HG03378 (cell line): ENCODE measurements around the gene RAB41.
"Not testable (repeated sequence)": the region's sequence is repeated elsewhere in the genome, so short reads cannot be mapped to it uniquely, and the experiment has no call there.

Experiments used
- ATAC-seq: cut with Tn5 transposase; IDR thresholded peaks from one replicate; pipeline ENCODE4 v1.9.1; 2021; ENCODE audit warnings: mild to moderate bottlenecking, moderate library complexity; ENCODE audit not compliant: unreplicated experiment

The RAB41 gene

GRCh38 chrX:70281951-70282350 is at the start of gene RAB41:
Gene RAB41, plus strand, starts transcription at chrX:70282172. Its CDS starts 46 bp downstream, at chrX:70282218.
- no peak for ATAC-seq

- ATAC-seq = no peak
These were observed 47.6 kb upstream of the RAB41 start, which contains the start of gene AWAT1 for GRCh38 chrX:70234355-70234754. Gene AWAT1, plus strand, starts transcription at chrX:70234655. Its CDS starts 41 bp downstream, at chrX:70234696.

- no peak for ATAC-seq
These were observed 41.2 kb upstream of the RAB41 start for GRCh38 chrX:70240751-70241150.

- no peak for ATAC-seq
These were observed 40.5 kb upstream of the RAB41 start for GRCh38 chrX:70241501-70241900.

GRCh38 chrX:70243601-70244000 is 38.4 kb upstream of the RAB41 start:
- ATAC-seq = not testable (repeated sequence)

GRCh38 chrX:70244881-70245280 is 37.1 kb upstream of the RAB41 start:
- no peak for ATAC-seq

GRCh38 chrX:70247252-70247651 is 34.7 kb upstream of the RAB41 start:
- no peak for ATAC-seq

GRCh38 chrX:70252491-70252890 is 29.5 kb upstream of the RAB41 start:
- ATAC-seq = no peak

GRCh38 chrX:70253377-70254062 is 28.5 kb upstream of the RAB41 start:
- ATAC-seq = no peak

- no peak for ATAC-seq
These were observed 27.9 kb upstream of the RAB41 start for GRCh38 chrX:70254063-70254400.

- no peak for ATAC-seq
These were observed 27.1 kb upstream of the RAB41 start for GRCh38 chrX:70254909-70255308.

GRCh38 chrX:70255452-70255851 is 26.5 kb upstream of the RAB41 start:
- ATAC-seq = no peak

- ATAC-seq = no peak
These were observed 24.3 kb upstream of the RAB41 start for GRCh38 chrX:70257423-70258288.

GRCh38 chrX:70260104-70260503 is 21.9 kb upstream of the RAB41 start, which contains the start of gene P2RY4:
Gene P2RY4, minus strand, starts transcription at chrX:70260204. Its CDS starts 580 bp downstream, at chrX:70259624.
- ATAC-seq = no peak

GRCh38 chrX:70262952-70263567 is 18.9 kb upstream of the RAB41 start:
- ATAC-seq = no peak

- ATAC-seq = no peak
These were observed 17.2 kb upstream of the RAB41 start for GRCh38 chrX:70264784-70265183.

GRCh38 chrX:70268034-70268433 is 13.9 kb upstream of the RAB41 start, which contains the start of gene ARR3:
Gene ARR3, plus strand, starts transcription at chrX:70268334. Its CDS starts 1,052 bp downstream, at chrX:70269386.
- no peak for ATAC-seq

- ATAC-seq = not testable (repeated sequence)
These were observed 7.9 kb upstream of the RAB41 start for GRCh38 chrX:70274029-70274428.

- no peak for ATAC-seq
These were observed 2.9 kb upstream of the RAB41 start for GRCh38 chrX:70279081-70279480.

- no peak for ATAC-seq
These were observed 1.4 kb upstream of the RAB41 start for GRCh38 chrX:70280573-70280972.

GRCh38 chrX:70289168-70289792 is 7.3 kb downstream of the RAB41 start:
- no peak for ATAC-seq
